ENCODE measurements around the gene TBCD. TPM values are rescaled to one million over a fixed set of nuclear protein-coding genes. Genes with fewer than 3 reads are reported as not detected.
"Not testable (repeated sequence)": the region's sequence is repeated elsewhere in the genome, so short reads cannot be mapped to it uniquely, and the experiment has no call there.

The TBCD gene
- polyA plus RNA-seq, 2 donors, result 54.4 to 62.8 TPM

DNA sequence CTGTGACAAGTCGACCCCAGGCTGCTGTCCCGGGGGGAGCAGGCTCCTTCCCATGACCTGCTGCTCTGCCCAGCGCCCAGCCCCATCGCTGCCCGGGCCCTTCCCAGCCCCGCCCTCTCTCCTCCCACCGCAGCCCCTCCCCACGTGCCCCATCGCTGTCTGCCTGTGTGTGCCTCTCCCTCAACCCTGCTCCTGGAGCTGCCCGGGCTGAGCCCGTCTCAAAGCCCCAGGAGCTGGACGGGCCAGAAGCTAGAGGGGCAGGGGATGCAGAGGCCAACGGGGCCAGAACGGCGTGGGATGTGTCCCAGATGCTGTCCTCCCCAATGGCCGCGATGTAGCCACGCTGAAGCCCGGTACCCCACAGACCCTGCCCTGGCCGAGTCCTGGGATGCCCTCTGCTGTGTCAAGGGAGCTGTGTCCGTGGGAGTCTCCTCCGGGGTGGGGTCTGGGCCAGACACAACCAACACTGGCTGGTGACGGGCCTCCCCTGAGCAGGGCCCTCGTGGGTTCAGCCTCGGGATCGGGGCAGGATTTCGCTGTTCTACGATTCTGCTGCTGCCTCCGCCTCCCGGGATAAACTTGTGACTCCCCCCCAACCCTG lies 206.2 kb downstream of the TBCD start:
- H3K27ac ChIP-seq (ENCODE audit: low read depth in 2 of 2, low read length in 1 of 2), result no peak overlapping the region
- peaks cover 0 to 9% of the 10 kb centered on the region in 2 donors for H3K36me3 ChIP-seq (ENCODE audit: control insufficient read depth in 2 of 2, insufficient read depth in 2 of 2, low read length in 1 of 2)
- 88 to 91% methylated on average over 29 to 30 of the region's 30 CpGs for WGBS, 2 donors
- H3K27me3 ChIP-seq (ENCODE audit: control insufficient read depth in 1 of 2, insufficient read depth in 2 of 2, low read length in 2 of 2), result no peaks in the 10 kb centered on the region
- H3K4me3 ChIP-seq (ENCODE audit: low read depth in 1 of 2, low read length in 2 of 2), result no peak overlapping the region
- H3K9me3 ChIP-seq (ENCODE audit: control insufficient read depth in 2 of 2, insufficient read depth in 1 of 2, low read depth in 1 of 2, low read length in 1 of 2), result no peaks in the 10 kb centered on the region
- no peaks in the 10 kb centered on the region for H3K4me1 ChIP-seq (ENCODE audit: control insufficient read depth in 2 of 2, insufficient read depth in 2 of 2, low read length in 1 of 2)

DNA sequence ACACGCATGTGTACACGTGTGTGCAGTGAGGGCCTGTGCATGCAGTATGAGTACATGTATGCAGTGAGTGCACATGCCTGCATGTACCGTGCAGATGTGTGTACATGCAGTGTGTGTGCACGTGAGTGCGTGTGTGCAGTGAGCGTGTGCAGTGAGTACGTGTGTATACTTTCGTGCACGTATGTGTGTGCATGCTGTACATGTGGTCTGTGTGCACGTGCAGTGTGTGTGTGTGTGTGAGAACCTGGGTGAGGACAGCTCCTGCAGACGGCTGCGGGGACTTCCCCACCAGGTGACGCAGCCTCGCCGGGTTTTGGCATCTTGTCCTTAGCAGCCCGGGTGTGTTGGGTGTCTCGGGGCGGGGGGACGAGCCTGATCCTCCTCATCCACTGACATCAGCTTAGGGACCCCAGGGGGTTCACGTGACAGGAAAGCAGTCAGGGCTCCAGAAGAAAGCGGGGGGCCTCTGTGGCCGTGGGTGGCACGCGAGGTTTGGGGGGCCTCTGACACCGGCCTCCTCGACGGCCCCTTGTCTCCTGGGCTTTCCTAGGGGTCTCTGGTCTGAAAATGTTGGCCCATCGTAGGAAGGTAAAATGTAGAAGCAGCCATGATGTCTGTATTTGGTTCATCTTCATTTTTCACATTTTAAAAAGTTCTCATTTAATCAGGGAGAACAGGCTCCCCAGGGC lies 207.5 kb downstream of the TBCD start:
- Histone ChIP-seq H3K9me3 (ENCODE audit: control insufficient read depth in 2 of 2, insufficient read depth in 1 of 2, low read depth in 1 of 2, low read length in 1 of 2) (no peaks in the 10 kb centered on the region), H3K4me1 (ENCODE audit: control insufficient read depth in 2 of 2, insufficient read depth in 2 of 2, low read length in 1 of 2) (no peaks in the 10 kb centered on the region), H3K27ac (ENCODE audit: low read depth in 2 of 2, low read length in 1 of 2) (no peak overlapping the region), H3K27me3 (ENCODE audit: control insufficient read depth in 1 of 2, insufficient read depth in 2 of 2, low read length in 2 of 2) (no peaks in the 10 kb centered on the region), H3K4me3 (ENCODE audit: low read depth in 1 of 2, low read length in 2 of 2) (no peak overlapping the region), H3K36me3 (ENCODE audit: control insufficient read depth in 2 of 2, insufficient read depth in 2 of 2, low read length in 1 of 2) (peaks cover 0 to 9% of the 10 kb centered on the region in 2 donors)
- WGBS, 2 donors, result 89 to 95% methylated on average over 28 of the region's 28 CpGs

DNA sequence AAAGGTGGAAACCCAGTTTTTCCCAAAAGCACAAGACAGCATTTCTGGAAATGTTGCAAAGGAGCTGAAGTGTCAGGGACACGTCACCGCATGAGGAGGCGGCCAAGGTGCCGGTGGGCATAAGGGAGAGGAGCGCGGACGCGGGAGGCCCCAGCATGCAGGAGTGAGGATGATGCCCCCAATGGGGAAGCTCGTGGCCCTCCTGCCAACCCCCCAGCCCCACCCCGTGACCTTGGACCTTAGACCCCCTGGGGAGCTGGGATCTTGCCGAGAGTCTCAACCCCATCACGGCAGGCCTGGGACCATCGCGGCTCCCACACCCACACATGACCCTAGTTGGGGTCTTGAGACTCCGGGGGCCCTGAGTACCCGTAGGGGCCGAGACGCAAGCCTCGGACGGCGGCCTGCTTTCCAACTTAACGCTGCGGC lies 208.1 kb downstream of the TBCD start:
- Histone ChIP-seq H3K27me3 (ENCODE audit: control insufficient read depth in 1 of 2, insufficient read depth in 2 of 2, low read length in 2 of 2) (no peaks in the 10 kb centered on the region), H3K36me3 (ENCODE audit: control insufficient read depth in 2 of 2, insufficient read depth in 2 of 2, low read length in 1 of 2) (peaks cover 0 to 9% of the 10 kb centered on the region in 2 donors), H3K4me3 (ENCODE audit: low read depth in 1 of 2, low read length in 2 of 2) (no peak overlapping the region), H3K4me1 (ENCODE audit: control insufficient read depth in 2 of 2, insufficient read depth in 2 of 2, low read length in 1 of 2) (no peaks in the 10 kb centered on the region), H3K9me3 (ENCODE audit: control insufficient read depth in 2 of 2, insufficient read depth in 1 of 2, low read depth in 1 of 2, low read length in 1 of 2) (no peaks in the 10 kb centered on the region), H3K27ac (ENCODE audit: low read depth in 2 of 2, low read length in 1 of 2) (no peak overlapping the region)
- WGBS, 2 donors, result 95 to 96% methylated on average over 22 to 23 of the region's 23 CpGs

DNA sequence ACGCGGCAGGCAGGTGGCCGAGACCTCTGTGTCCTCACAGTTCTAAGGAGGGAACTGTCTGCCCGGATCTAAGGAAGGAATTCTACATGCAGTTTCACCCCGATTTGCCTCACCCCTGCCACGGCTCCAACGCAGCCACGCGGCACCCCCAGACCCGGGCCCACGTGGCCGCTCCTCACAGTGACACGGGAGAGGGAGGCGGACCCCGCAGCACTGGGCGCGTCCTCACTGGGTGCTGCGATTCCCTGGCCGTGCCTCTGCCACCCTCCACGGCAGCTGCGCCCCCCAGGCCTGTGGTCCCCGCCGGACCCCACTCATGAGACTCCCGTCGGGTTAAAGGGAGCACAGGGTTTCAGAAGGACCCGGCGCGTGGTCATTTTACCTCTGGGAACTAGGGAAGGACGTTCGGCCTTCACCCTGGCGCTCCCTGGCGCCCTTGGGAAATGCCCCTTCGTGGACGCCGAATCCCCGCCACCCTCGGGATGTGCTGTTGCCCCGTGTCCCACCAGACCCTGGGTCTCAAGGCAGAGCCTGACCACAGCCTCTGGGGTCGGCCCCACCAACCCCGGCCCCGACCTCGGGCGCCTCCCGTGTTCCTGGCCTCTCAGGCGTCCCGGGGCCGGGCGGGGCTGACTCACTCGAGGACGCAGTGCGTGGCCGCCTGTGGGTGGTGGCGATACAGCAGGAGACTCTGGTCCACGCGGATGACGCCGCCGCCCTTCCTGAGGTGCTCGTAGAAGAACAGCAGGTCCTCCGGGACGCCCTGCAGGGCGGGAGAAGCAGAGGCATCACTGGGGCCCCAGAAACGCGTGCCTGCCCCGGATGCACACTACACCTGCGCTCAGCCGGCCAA lies 208.8 kb downstream of the TBCD start:
- Histone ChIP-seq H3K9me3 (ENCODE audit: control insufficient read depth in 2 of 2, insufficient read depth in 1 of 2, low read depth in 1 of 2, low read length in 1 of 2) (no peaks in the 10 kb centered on the region), H3K4me3 (ENCODE audit: low read depth in 1 of 2, low read length in 2 of 2) (no peak overlapping the region), H3K36me3 (ENCODE audit: control insufficient read depth in 2 of 2, insufficient read depth in 2 of 2, low read length in 1 of 2) (peaks cover 0 to 9% of the 10 kb centered on the region in 2 donors), H3K27ac (ENCODE audit: low read depth in 2 of 2, low read length in 1 of 2) (no peak overlapping the region), H3K27me3 (ENCODE audit: control insufficient read depth in 1 of 2, insufficient read depth in 2 of 2, low read length in 2 of 2) (no peaks in the 10 kb centered on the region), H3K4me1 (ENCODE audit: control insufficient read depth in 2 of 2, insufficient read depth in 2 of 2, low read length in 1 of 2) (no peaks in the 10 kb centered on the region)
- 95 to 96% methylated on average over 64 to 67 of the region's 67 CpGs for WGBS, 2 donors

DNA sequence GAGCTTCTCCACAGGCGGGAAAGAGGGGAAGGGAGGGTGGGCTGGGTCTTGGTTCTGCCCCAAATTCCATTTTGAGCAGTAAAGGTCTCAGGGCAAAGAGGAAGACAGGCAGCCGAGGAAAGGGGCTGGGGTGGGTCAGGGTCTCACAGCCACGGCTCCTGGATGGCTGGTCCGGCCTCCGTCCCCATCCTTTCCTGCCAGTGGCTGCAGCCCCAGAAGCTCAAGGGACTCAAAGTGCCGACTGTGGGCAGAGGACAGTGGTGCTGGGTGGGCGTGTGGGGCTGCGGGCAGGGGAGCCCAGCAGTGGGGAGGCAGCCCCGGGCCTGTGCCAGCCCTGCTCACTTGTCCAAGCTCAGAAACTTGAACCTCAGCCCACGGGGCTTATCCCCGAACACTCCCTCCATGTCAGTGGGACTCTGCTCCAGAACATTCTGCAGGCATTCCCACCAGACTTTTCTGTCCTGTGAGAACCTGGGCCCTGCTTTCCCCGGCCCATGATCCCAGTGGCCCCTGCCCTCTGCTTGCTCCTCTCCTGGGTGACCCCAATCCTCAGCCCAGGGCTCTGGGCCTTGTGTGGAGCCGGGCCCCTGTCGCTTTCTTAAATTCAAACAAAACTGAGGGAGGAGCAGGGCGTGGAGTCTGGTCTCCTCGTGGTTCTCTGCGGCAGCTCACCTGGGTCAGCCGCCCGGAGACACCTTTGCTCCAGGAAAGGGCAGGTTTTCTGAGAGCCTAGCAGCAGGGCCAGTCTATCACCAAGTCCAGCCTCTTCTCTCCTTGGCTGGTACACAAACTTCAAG lies 209.7 kb downstream of the TBCD start:
- H3K36me3 ChIP-seq (ENCODE audit: control insufficient read depth in 2 of 2, insufficient read depth in 2 of 2, low read length in 1 of 2), result peaks cover 0 to 9% of the 10 kb centered on the region in 2 donors
- H3K9me3 ChIP-seq (ENCODE audit: control insufficient read depth in 2 of 2, insufficient read depth in 1 of 2, low read depth in 1 of 2, low read length in 1 of 2), result no peaks in the 10 kb centered on the region
- no peaks in the 10 kb centered on the region for H3K4me1 ChIP-seq (ENCODE audit: control insufficient read depth in 2 of 2, insufficient read depth in 2 of 2, low read length in 1 of 2)
- no peak overlapping the region for H3K27ac ChIP-seq (ENCODE audit: low read depth in 2 of 2, low read length in 1 of 2)
- H3K4me3 ChIP-seq (ENCODE audit: low read depth in 1 of 2, low read length in 2 of 2), result no peak overlapping the region
- WGBS, 2 donors, result 83 to 86% methylated on average over 19 of the region's 19 CpGs
- no peaks in the 10 kb centered on the region for H3K27me3 ChIP-seq (ENCODE audit: control insufficient read depth in 1 of 2, insufficient read depth in 2 of 2, low read length in 2 of 2)

DNA sequence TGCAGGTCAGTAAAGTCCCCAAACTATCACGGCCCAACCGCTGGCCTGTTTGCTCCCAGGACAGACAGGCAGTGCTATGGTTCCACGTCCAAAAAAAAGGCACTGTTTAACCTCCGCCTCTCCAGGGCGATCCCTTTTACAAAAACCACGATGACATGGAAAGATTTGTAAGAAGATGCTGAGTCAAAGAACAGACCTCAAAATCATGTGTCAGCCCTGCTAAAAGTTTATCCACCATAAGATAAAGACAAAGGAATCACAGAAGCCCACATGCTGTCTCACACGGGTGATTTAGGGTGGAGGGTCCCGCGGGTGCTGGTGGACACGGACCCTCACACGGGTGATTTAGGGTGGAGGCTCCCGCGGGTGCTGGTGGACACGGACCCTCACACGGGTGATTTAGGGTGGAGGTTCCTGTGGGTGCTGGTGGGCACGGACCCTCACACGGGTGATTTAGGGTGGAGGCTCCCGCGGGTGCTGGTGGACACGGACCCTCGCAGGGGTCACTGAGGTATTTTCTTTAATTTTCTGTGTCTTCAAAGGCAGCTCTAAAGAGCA lies 210.4 kb downstream of the TBCD start:
- WGBS, 2 donors, result 85 to 86% methylated on average over 21 of the region's 21 CpGs
- no peaks in the 10 kb centered on the region for H3K27me3 ChIP-seq (ENCODE audit: control insufficient read depth in 1 of 2, insufficient read depth in 2 of 2, low read length in 2 of 2)
- H3K27ac ChIP-seq (ENCODE audit: low read depth in 2 of 2, low read length in 1 of 2), result no peak overlapping the region
- peaks cover 0 to 7% of the 10 kb centered on the region in 2 donors for H3K36me3 ChIP-seq (ENCODE audit: control insufficient read depth in 2 of 2, insufficient read depth in 2 of 2, low read length in 1 of 2)
- H3K4me1 ChIP-seq (ENCODE audit: control insufficient read depth in 2 of 2, insufficient read depth in 2 of 2, low read length in 1 of 2), result no peaks in the 10 kb centered on the region
- no peak overlapping the region for H3K4me3 ChIP-seq (ENCODE audit: low read depth in 1 of 2, low read length in 2 of 2)
- no peaks in the 10 kb centered on the region for H3K9me3 ChIP-seq (ENCODE audit: control insufficient read depth in 2 of 2, insufficient read depth in 1 of 2, low read depth in 1 of 2, low read length in 1 of 2)

DNA sequence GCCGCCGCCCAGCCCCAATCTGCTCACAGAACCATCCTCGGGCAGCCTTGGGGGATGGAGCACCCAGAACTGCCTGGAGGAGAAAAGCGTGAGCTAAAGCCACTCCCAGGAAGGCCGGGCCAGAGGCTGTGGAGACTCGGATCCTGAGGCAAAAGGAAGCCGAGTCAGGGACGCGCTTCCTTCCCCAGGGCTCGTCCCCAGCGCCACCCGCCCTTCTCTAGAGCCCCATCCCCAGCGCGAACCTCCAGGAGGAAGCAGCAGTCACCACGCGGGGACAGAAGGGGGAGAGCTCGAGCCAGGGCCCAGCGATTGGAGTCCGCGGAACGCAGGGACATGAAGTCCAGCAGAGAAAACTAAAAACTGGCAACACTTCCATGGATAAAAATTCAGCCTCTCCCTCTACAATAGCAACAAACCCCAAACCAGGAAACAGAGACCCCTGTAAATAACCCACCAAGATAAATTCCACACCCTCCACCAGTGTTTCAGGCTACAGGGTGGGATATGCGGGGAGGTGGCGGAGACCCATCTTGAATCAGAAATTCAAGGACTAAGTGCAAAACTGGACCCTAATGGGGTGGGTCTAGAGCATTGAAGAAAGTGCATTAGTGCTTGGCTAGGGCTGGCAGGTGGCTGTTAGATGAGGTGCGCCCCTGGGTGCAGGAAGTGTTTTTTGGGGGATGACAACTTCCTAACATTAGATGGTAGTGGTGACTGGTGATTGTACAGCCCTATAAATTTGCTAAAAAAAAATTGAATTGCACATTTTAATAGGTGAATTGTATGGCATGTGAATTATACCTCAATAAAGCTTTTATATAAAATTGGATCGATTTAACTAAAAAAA lies 211.5 kb downstream of the TBCD start:
- WGBS, 2 donors, result 31 to 39% methylated on average over 24 to 25 of the region's 25 CpGs
- Histone ChIP-seq H3K27ac (ENCODE audit: low read depth in 2 of 2, low read length in 1 of 2) (peak overlapping the region in 1 of 2 donors; percentile 47), H3K4me1 (ENCODE audit: control insufficient read depth in 2 of 2, insufficient read depth in 2 of 2, low read length in 1 of 2) (no peaks in the 10 kb centered on the region), H3K9me3 (ENCODE audit: control insufficient read depth in 2 of 2, insufficient read depth in 1 of 2, low read depth in 1 of 2, low read length in 1 of 2) (no peaks in the 10 kb centered on the region), H3K4me3 (ENCODE audit: low read depth in 1 of 2, low read length in 2 of 2) (no peak overlapping the region), H3K27me3 (ENCODE audit: control insufficient read depth in 1 of 2, insufficient read depth in 2 of 2, low read length in 2 of 2) (no peaks in the 10 kb centered on the region), H3K36me3 (ENCODE audit: control insufficient read depth in 2 of 2, insufficient read depth in 2 of 2, low read length in 1 of 2) (peaks cover 0 to 4% of the 10 kb centered on the region in 2 donors)

DNA sequence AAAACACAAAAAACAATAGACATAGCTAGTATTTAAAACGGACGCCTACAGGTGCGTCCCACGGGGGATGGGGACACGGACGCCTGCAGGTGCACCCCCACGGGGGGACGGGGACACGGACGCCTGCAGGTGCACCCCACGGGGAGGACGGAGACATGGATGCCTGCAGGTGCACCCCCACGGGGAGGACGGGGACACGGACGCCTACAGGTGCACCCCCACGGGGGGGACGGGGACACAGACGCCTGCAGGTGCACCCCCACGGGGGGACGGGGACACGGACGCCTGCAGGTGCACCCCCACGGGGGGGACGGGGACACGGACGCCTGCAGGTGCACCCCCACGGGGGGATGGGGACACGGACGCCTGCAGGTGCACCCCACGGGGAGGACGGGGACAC lies 212.6 kb downstream of the TBCD start:
- H3K27ac ChIP-seq (ENCODE audit: low read depth in 2 of 2, low read length in 1 of 2); H3K4me3 ChIP-seq (ENCODE audit: low read depth in 1 of 2, low read length in 2 of 2); H3K9me3 ChIP-seq (ENCODE audit: control insufficient read depth in 2 of 2, insufficient read depth in 1 of 2, low read depth in 1 of 2, low read length in 1 of 2); H3K27me3 ChIP-seq (ENCODE audit: control insufficient read depth in 1 of 2, insufficient read depth in 2 of 2, low read length in 2 of 2); H3K4me1 ChIP-seq (ENCODE audit: control insufficient read depth in 2 of 2, insufficient read depth in 2 of 2, low read length in 1 of 2); H3K36me3 ChIP-seq (ENCODE audit: control insufficient read depth in 2 of 2, insufficient read depth in 2 of 2, low read length in 1 of 2): not testable (repeated sequence)
- 88 to 92% methylated on average over 30 to 32 of the region's 32 CpGs for WGBS, 2 donors

All from esophagus (tissue), 2 donors.